HEK293 (cell line): ENCODE data around the gene HS3ST4.

Source experiments
- CTCF ChIA-PET: fragments of 350-600 bp; formaldehyde crosslinking; extraction: SDS; loops from one replicate; lab custom pipeline; 2021; ENCODE audit warnings: antibody characterized with exemption; lab: Yijun Ruan, JAX
- POLR2A ChIA-PET: fragments of 300-600 bp; formaldehyde crosslinking; extraction: SDS; loops from one replicate; lab custom pipeline; 2020; ENCODE audit warnings: antibody characterized with exemption, inconsistent platforms; lab: Yijun Ruan, JAX
- H3K27ac ChIP-seq: fragments of 200-500 bp; sonication (Bioruptor generic); 2 replicates; pipeline ENCODE4 v1.5.1; 2014; ENCODE audit warnings: low read depth, low read length, control low read depth, inconsistent platforms; ENCODE audit errors: extremely low read depth
- H3K36me3 ChIP-seq, 2 experiments: fragments of 200-500 bp in 1 of 2; sonication (Bioruptor generic) in 1 of 2; 1 replicate in 1 of 2; 2 replicates in 1 of 2; pipeline ENCODE4 v1.5.1; 2014 to 2017; ENCODE audit warnings: inconsistent platforms in 2 of 2, low read length in 2 of 2; ENCODE audit not compliant: control insufficient read depth in 2 of 2, insufficient read depth in 1 of 2
- H3K4me1 ChIP-seq: fragments of 200-500 bp; sonication (Bioruptor generic); 2 replicates; pipeline ENCODE4 v1.5.1; 2014; ENCODE audit warnings: mild to moderate bottlenecking, low read length, inconsistent platforms; ENCODE audit not compliant: control insufficient read depth, insufficient read depth
- H3K4me3 ChIP-seq: 2 replicates; pipeline ENCODE4 v1.5.1; 2011; ENCODE audit warnings: low read depth, mild to moderate bottlenecking, control low read depth, low read length, moderate library complexity
- H3K9me3 ChIP-seq: fragments of 200-500 bp; sonication (Bioruptor generic); 2 replicates; pipeline ENCODE4 v1.5.1; 2014; ENCODE audit warnings: low read depth, low read length, inconsistent platforms; ENCODE audit not compliant: control insufficient read depth, insufficient read depth
- EGR2 ChIP-seq: fragments of 450-650 bp; formaldehyde crosslinking; IDR thresholded peaks from 2 replicates; pipeline ENCODE4 v1.5.1; 2016; ENCODE audit warnings: low read depth, missing biosample characterization, missing genetic modification characterization
- GFI1B ChIP-seq: fragments of 450-650 bp; formaldehyde crosslinking; IDR thresholded peaks from 2 replicates; pipeline ENCODE4 v1.5.1; 2016; ENCODE audit warnings: missing biosample characterization, missing genetic modification characterization
- HOXC10 ChIP-seq: sonication (generic); formaldehyde crosslinking; IDR thresholded peaks from 2 replicates; pipeline ENCODE4 v1.8.1; 2023; ENCODE audit warnings: mild to moderate bottlenecking, missing genetic modification reagents
- HOXD13 ChIP-seq: sonication (generic); formaldehyde crosslinking; IDR thresholded peaks from 2 replicates; pipeline ENCODE4 v1.8.0; 2022; ENCODE audit warnings: missing genetic modification reagents, borderline replicate concordance
- KLF8 ChIP-seq: fragments of 450-650 bp; formaldehyde crosslinking; IDR thresholded peaks from 2 replicates; pipeline ENCODE4 v1.5.1; 2016; ENCODE audit warnings: missing biosample characterization, missing genetic modification characterization
- OVOL3 ChIP-seq: fragments of 450-650 bp; formaldehyde crosslinking; IDR thresholded peaks from 2 replicates; pipeline ENCODE4 v1.5.1; 2016; ENCODE audit warnings: missing biosample characterization, missing genetic modification characterization
- SALL2 ChIP-seq: fragments of 450-650 bp; formaldehyde crosslinking; IDR thresholded peaks from 2 replicates; pipeline ENCODE4 v1.5.0; 2017; ENCODE audit warnings: missing biosample characterization, mild to moderate bottlenecking, missing genetic modification characterization, borderline replicate concordance
- SP7 ChIP-seq: fragments of 450-650 bp; formaldehyde crosslinking; IDR thresholded peaks from 2 replicates; pipeline ENCODE4 v1.5.1; 2016; ENCODE audit warnings: missing biosample characterization, missing genetic modification characterization
- ZBTB11 ChIP-seq: fragments of 450-650 bp; formaldehyde crosslinking; conservative IDR thresholded peaks from 2 replicates; pipeline ENCODE4 v1.5.1; 2016; ENCODE audit warnings: low read depth, missing biosample characterization, missing genetic modification characterization
- ZBTB7A ChIP-seq: fragments of 450-650 bp; formaldehyde crosslinking; IDR thresholded peaks from 2 replicates; pipeline ENCODE4 v1.5.1; 2016; ENCODE audit warnings: low read depth, missing biosample characterization, missing genetic modification characterization
- ZEB2 ChIP-seq: fragments of 450-650 bp; formaldehyde crosslinking; IDR thresholded peaks from 2 replicates; pipeline ENCODE4 v1.5.1; 2016; ENCODE audit warnings: missing biosample characterization, missing genetic modification characterization
- ZFP37 ChIP-seq: fragments of 450-650 bp; formaldehyde crosslinking; IDR thresholded peaks from 2 replicates; pipeline ENCODE4 v1.5.1; 2016; ENCODE audit warnings: missing biosample characterization, missing genetic modification characterization
- ZNF121 ChIP-seq: fragments of 450-650 bp; formaldehyde crosslinking; IDR thresholded peaks from 2 replicates; pipeline ENCODE4 v1.5.1; 2016; ENCODE audit warnings: missing biosample characterization, missing genetic modification characterization
- ZNF133 ChIP-seq: fragments of 450-650 bp; formaldehyde crosslinking; IDR thresholded peaks from 2 replicates; pipeline ENCODE4 v1.5.1; 2016; ENCODE audit warnings: missing biosample characterization, missing genetic modification characterization
- ZNF16 ChIP-seq: fragments of 450-650 bp; formaldehyde crosslinking; IDR thresholded peaks from 2 replicates; pipeline ENCODE4 v1.5.1; 2016; ENCODE audit warnings: low read depth, missing biosample characterization, missing genetic modification characterization
- ZNF169 ChIP-seq: fragments of 450-650 bp; formaldehyde crosslinking; IDR thresholded peaks from 2 replicates; pipeline ENCODE4 v1.5.1; 2016; ENCODE audit warnings: missing biosample characterization, missing genetic modification characterization
- ZNF311 ChIP-seq: fragments of 450-650 bp; formaldehyde crosslinking; IDR thresholded peaks from 2 replicates; pipeline ENCODE4 v1.5.1; 2017; ENCODE audit warnings: missing biosample characterization, missing genetic modification characterization, borderline replicate concordance
- ZNF394 ChIP-seq: fragments of 450-650 bp; formaldehyde crosslinking; IDR thresholded peaks from 2 replicates; pipeline ENCODE4 v1.5.1; 2016; ENCODE audit warnings: missing biosample characterization, missing genetic modification characterization, mild to moderate bottlenecking, moderate library complexity, borderline replicate concordance
- ZNF529 ChIP-seq: fragments of 450-650 bp; formaldehyde crosslinking; IDR thresholded peaks from 2 replicates; pipeline ENCODE4 v1.5.1; 2017; ENCODE audit warnings: missing genetic modification characterization, missing biosample characterization; ENCODE audit not compliant: insufficient replicate concordance
- ZNF558 ChIP-seq: fragments of 450-650 bp; formaldehyde crosslinking; IDR thresholded peaks from 2 replicates; pipeline ENCODE4 v1.5.1; 2016; ENCODE audit warnings: missing biosample characterization, missing genetic modification characterization
- ZNF561 ChIP-seq: fragments of 450-650 bp; IDR thresholded peaks from 2 replicates; pipeline ENCODE4 v1.5.1; 2018; ENCODE audit warnings: missing biosample characterization, missing genetic modification characterization, borderline replicate concordance
- ZNF658 ChIP-seq: fragments of 450-650 bp; formaldehyde crosslinking; IDR thresholded peaks from 2 replicates; pipeline ENCODE4; 2016; ENCODE audit warnings: missing biosample characterization, missing genetic modification characterization
- ZNF76 ChIP-seq: fragments of 450-650 bp; formaldehyde crosslinking; IDR thresholded peaks from 2 replicates; pipeline ENCODE4; 2016; ENCODE audit warnings: low read depth, missing biosample characterization, missing genetic modification characterization, borderline replicate concordance
- ZNF768 ChIP-seq: fragments of 450-650 bp; formaldehyde crosslinking; IDR thresholded peaks from 2 replicates; pipeline ENCODE4 v1.5.1; 2018; ENCODE audit warnings: missing biosample characterization, mild to moderate bottlenecking, missing genetic modification characterization
- ZSCAN16 ChIP-seq: fragments of 450-650 bp; formaldehyde crosslinking; IDR thresholded peaks from 2 replicates; pipeline ENCODE4 v1.5.1; 2016; ENCODE audit warnings: missing biosample characterization, missing genetic modification characterization
- TF ChIP-seq, protein P1 (sequence below): fragments of 450-650 bp; formaldehyde crosslinking; IDR thresholded peaks from 2 replicates; pipeline ENCODE4 v1.5.1; 2017; ENCODE audit warnings: missing biosample characterization, missing genetic modification characterization
- TF ChIP-seq, protein P2 (sequence below): fragments of 450-650 bp; IDR thresholded peaks from 2 replicates; pipeline ENCODE4 v1.5.1; 2018; ENCODE audit warnings: missing biosample characterization, missing genetic modification characterization
- TF ChIP-seq, protein P3 (sequence below): fragments of 450-650 bp; formaldehyde crosslinking; IDR thresholded peaks from 2 replicates; pipeline ENCODE4 v1.5.1; 2016; ENCODE audit warnings: missing biosample characterization, missing genetic modification characterization

HS3ST4 gene

DNA sequence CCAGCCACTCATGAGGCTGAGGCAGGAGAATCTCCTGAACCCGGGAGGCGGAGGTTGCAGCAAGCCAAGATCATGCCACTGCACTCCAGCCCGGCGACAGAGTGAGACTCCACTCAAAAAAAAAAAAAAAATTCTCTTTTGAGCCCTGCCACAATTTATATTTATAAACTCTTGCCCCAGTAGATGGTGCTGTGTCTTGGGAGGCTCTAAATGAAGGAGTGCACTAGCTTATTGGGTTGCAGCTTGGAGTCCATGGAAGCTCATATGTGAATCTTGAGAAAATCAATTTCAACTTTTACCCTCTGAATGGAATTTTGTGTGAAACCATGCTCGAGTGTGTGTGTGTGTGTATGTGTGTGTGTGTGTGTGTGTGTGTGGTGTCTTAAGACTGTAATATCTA is 420.1 kb downstream of the HS3ST4 start:
- Histone ChIP-seq H3K36me3 (no peaks in the 10 kb centered on the region), H3K4me3 (no peak overlapping the region), H3K9me3 (no peaks in the 10 kb centered on the region), H3K27ac (no peak overlapping the region), H3K4me1 (no peaks in the 10 kb centered on the region)
- TF ChIP-seq ZNF169 (tag by site-specific recombination): no peak
- no peak for TF ChIP-seq ZNF121
- no peak for TF ChIP-seq OVOL3
- TF ChIP-seq ZNF558 (tag by site-specific recombination): no peak
- CTCF ChIA-PET: interaction anchor here (0.6 kb wide), 1 partner anchor 998 kb away, joined by 3 read pairs; no protein-coding TSS in a partner anchor
- POLR2A ChIA-PET: no interaction called here

DNA sequence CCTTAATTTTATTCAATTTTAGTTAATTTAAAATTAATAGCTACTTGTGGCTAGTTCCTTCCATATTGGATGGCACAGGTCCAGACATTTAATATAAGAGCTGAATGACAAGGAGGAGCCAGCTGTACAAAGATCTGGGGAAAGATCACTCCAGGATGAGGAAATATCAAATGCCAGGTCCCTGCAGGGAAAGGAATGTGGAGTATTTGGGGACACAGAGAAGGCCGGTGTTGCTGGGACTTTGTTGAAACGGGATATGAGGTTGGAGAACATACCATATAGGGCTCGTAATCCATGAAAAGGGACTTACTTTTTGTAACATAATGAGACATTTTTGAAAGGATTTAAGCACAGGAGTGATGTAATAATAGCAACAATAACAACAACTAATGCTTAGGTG is 426.8 kb downstream of the HS3ST4 start:
- ChIA-PET CTCF (no interaction called here), POLR2A (no interaction called here)
- Histone ChIP-seq H3K36me3 (no peaks in the 10 kb centered on the region), H3K9me3 (no peaks in the 10 kb centered on the region), H3K27ac (no peak overlapping the region), H3K4me3 (no peak overlapping the region), H3K4me1 (no peaks in the 10 kb centered on the region)
- no peak for TF ChIP-seq HOXC10 (CRISPR knock-in tag)
- TF ChIP-seq SALL2 (tag by site-specific recombination): no peak
- TF ChIP-seq ZBTB11 (tag by site-specific recombination): no peak
- TF ChIP-seq GFI1B (tag by site-specific recombination): no peak
- no peak for TF ChIP-seq ZNF561 (tag by site-specific recombination)
- TF ChIP-seq, protein P1, sequence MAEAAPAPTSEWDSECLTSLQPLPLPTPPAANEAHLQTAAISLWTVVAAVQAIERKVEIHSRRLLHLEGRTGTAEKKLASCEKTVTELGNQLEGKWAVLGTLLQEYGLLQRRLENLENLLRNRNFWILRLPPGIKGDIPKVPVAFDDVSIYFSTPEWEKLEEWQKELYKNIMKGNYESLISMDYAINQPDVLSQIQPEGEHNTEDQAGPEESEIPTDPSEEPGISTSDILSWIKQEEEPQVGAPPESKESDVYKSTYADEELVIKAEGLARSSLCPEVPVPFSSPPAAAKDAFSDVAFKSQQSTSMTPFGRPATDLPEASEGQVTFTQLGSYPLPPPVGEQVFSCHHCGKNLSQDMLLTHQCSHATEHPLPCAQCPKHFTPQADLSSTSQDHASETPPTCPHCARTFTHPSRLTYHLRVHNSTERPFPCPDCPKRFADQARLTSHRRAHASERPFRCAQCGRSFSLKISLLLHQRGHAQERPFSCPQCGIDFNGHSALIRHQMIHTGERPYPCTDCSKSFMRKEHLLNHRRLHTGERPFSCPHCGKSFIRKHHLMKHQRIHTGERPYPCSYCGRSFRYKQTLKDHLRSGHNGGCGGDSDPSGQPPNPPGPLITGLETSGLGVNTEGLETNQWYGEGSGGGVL (tag by site-specific recombination): no peak
- no peak for TF ChIP-seq SP7 (tag by site-specific recombination)
- no peak for TF ChIP-seq ZSCAN16
- TF ChIP-seq KLF8 (tag by site-specific recombination): no peak
- no peak for TF ChIP-seq ZNF529
- TF ChIP-seq HOXD13 (CRISPR knock-in tag): no peak
- no peak for TF ChIP-seq ZNF16 (tag by site-specific recombination)
- TF ChIP-seq EGR2 (tag by site-specific recombination): no peak
- no peak for TF ChIP-seq ZNF311

DNA sequence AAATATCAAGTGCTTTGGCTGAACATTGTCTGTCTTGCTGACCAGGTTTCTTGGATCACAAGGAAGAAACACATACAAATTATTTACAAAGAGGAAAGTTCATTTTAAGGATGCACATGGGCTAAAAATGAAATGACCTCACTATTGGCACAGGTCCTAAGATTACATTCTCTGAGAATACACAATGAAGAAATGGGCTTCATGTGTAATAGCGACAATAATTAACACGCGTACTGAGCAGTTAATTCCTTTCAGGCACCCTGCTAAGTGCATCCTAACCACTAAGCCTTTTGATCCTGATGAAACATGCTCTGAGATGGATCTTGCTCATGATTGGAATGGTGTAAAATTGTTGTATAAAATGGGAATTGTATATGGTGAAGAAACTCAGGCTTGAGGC is 429.0 kb downstream of the HS3ST4 start:
- Histone ChIP-seq H3K9me3 (no peaks in the 10 kb centered on the region), H3K4me3 (no peak overlapping the region), H3K36me3 (no peaks in the 10 kb centered on the region), H3K27ac (no peak overlapping the region), H3K4me1 (no peaks in the 10 kb centered on the region)
- POLR2A ChIA-PET: no interaction called here
- CTCF ChIA-PET: no interaction called here
- TF ChIP-seq, protein P2, sequence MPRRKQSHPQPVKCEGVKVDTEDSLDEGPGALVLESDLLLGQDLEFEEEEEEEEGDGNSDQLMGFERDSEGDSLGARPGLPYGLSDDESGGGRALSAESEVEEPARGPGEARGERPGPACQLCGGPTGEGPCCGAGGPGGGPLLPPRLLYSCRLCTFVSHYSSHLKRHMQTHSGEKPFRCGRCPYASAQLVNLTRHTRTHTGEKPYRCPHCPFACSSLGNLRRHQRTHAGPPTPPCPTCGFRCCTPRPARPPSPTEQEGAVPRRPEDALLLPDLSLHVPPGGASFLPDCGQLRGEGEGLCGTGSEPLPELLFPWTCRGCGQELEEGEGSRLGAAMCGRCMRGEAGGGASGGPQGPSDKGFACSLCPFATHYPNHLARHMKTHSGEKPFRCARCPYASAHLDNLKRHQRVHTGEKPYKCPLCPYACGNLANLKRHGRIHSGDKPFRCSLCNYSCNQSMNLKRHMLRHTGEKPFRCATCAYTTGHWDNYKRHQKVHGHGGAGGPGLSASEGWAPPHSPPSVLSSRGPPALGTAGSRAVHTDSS (tag by site-specific recombination): no peak
- TF ChIP-seq, protein P3, sequence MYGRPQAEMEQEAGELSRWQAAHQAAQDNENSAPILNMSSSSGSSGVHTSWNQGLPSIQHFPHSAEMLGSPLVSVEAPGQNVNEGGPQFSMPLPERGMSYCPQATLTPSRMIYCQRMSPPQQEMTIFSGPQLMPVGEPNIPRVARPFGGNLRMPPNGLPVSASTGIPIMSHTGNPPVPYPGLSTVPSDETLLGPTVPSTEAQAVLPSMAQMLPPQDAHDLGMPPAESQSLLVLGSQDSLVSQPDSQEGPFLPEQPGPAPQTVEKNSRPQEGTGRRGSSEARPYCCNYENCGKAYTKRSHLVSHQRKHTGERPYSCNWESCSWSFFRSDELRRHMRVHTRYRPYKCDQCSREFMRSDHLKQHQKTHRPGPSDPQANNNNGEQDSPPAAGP (tag by site-specific recombination): no peak
- TF ChIP-seq ZNF658 (no peak), ZNF76 (tag by site-specific recombination) (no peak), ZNF394 (tag by site-specific recombination) (no peak), ZEB2 (tag by site-specific recombination) (no peak), ZNF768 (no peak), ZNF133 (tag by site-specific recombination) (no peak), ZFP37 (tag by site-specific recombination) (no peak), ZBTB7A (tag by site-specific recombination) (no peak)
